Effector memory CD8-positive, alpha-beta T cell (primary cell): Measurements from ENCODE around the gene PGGHG.

ENCODE experiments used
- ATAC-seq: fragments of 150-1000 bp; cut with Tn5 transposase; replicated peaks from 2 replicates; pipeline ENCODE4 v1.10.0; 2021; ENCODE audit warnings: mild to moderate bottlenecking, moderate library complexity
- DNase-seq, 3 experiments: peaks; one replicate each; pipeline ENCODE4 v3.0.0; 2021
- H3K27ac Mint-ChIP-seq, 2 donors: one replicate each; pipeline ENCODE4 v1.8.0; 2022; ENCODE audit warnings: mild to moderate bottlenecking in 2 of 2, mixed read lengths in 2 of 2, moderate library complexity in 2 of 2
- H3K27me3 Mint-ChIP-seq, 2 donors: one replicate each; pipeline ENCODE4 v1.8.0; 2022; ENCODE audit warnings: mixed read lengths in 2 of 2
- H3K36me3 Mint-ChIP-seq: one replicate; pipeline ENCODE4 v1.8.0; 2022; ENCODE audit warnings: mild to moderate bottlenecking, moderate library complexity, mixed read lengths; ENCODE audit not compliant: insufficient read depth
- H3K4me1 Mint-ChIP-seq, 2 donors: one replicate each; pipeline ENCODE4 v1.8.0; 2022; ENCODE audit warnings: low read depth in 2 of 2, mixed read lengths in 2 of 2
- H3K4me3 Mint-ChIP-seq, 2 donors: one replicate each; pipeline ENCODE4 v1.8.0; 2022; ENCODE audit warnings: mild to moderate bottlenecking in 2 of 2, mixed read lengths in 2 of 2, moderate library complexity in 2 of 2
- H3K9me3 Mint-ChIP-seq, 2 donors: one replicate each; pipeline ENCODE4 v1.8.0; 2022; ENCODE audit warnings: mixed read lengths in 2 of 2

PGGHG gene

GRCh38 chr11:272931-273198 is 16.1 kb upstream of the PGGHG start:
- H3K27ac Mint-ChIP-seq, result peak overlapping the region in 1 of 2 donors; percentile 65
- ATAC-seq, result no peak
- peaks cover 27 to 29% of the 10 kb centered on the region in 2 donors for H3K4me1 Mint-ChIP-seq
- DNase-seq, result no peak
- no peak overlapping the region for H3K4me3 Mint-ChIP-seq
- no peaks in the 10 kb centered on the region for H3K27me3 Mint-ChIP-seq
- H3K9me3 Mint-ChIP-seq, result no peaks in the 10 kb centered on the region
- H3K36me3 Mint-ChIP-seq, result peaks cover 21% of the 10 kb centered on the region

GRCh38 chr11:276219-276618 is 12.7 kb upstream of the PGGHG start:
- H3K4me1 Mint-ChIP-seq, result peaks cover 17 to 21% of the 10 kb centered on the region in 2 donors
- H3K36me3 Mint-ChIP-seq, result no peaks in the 10 kb centered on the region
- no peak for ATAC-seq
- no peak overlapping the region for H3K27ac Mint-ChIP-seq
- H3K4me3 Mint-ChIP-seq, result no peak overlapping the region
- H3K27me3 Mint-ChIP-seq, result peaks cover 0 to 6% of the 10 kb centered on the region in 2 donors
- no peaks in the 10 kb centered on the region for H3K9me3 Mint-ChIP-seq
- no peak for DNase-seq

GRCh38 chr11:278001-278951 is 10.7 kb upstream of the PGGHG start, which contains the start of gene NLRP6:
Gene NLRP6, plus strand, starts transcription at chr11:278407. Its CDS starts 163 bp downstream, at chr11:278570.
- ATAC-seq (no peak), DNase-seq (no peak)
- H3K27me3 Mint-ChIP-seq, result peaks cover 7 to 26% of the 10 kb centered on the region in 2 donors

GRCh38 chr11:279040-279965 is 9.6 kb upstream of the PGGHG start:
- Mint-ChIP-seq H3K27ac (peak overlapping the region; percentile 38 to 44), H3K27me3 (peaks cover 7 to 26% of the 10 kb centered on the region in 2 donors), H3K4me1 (peaks cover 35 to 37% of the 10 kb centered on the region in 2 donors), H3K36me3 (no peaks in the 10 kb centered on the region), H3K4me3 (peak overlapping the region; percentile 83 to 87), H3K9me3 (no peaks in the 10 kb centered on the region)
- peak; percentile 42 for ATAC-seq
- DNase-seq, result no peak

More at GRCh38 chr11:278001-278951, 10.7 kb upstream of the PGGHG start, which contains the start of gene NLRP6:
- Mint-ChIP-seq H3K27ac (peak within 1 kb of the TSS in 1 of 2 donors; percentile 38), H3K4me3 (peak within 1 kb of the TSS; percentile 83 to 87), H3K36me3 (no peaks in the 10 kb centered on the region), H3K4me1 (peaks cover 31 to 35% of the 10 kb centered on the region in 2 donors), H3K9me3 (no peaks in the 10 kb centered on the region)

- Mint-ChIP-seq H3K4me3 (peak overlapping the region; percentile 81 to 87), H3K4me1 (peaks cover 35 to 39% of the 10 kb centered on the region in 2 donors), H3K9me3 (no peaks in the 10 kb centered on the region), H3K27me3 (peaks cover 7 to 26% of the 10 kb centered on the region in 2 donors), H3K36me3 (no peaks in the 10 kb centered on the region), H3K27ac (peak overlapping the region in 1 of 2 donors; percentile 44)
- ATAC-seq, result peak; percentile 65
- DNase-seq, result no peak
Observed at GRCh38 chr11:279966-280705, 8.8 kb upstream of the PGGHG start.

GRCh38 chr11:280706-281485 is 8.0 kb upstream of the PGGHG start:
- peaks cover 7 to 26% of the 10 kb centered on the region in 2 donors for H3K27me3 Mint-ChIP-seq
- H3K4me1 Mint-ChIP-seq, result peaks cover 35 to 44% of the 10 kb centered on the region in 2 donors
- DNase-seq (no peak), ATAC-seq (peak; percentile 47)
- H3K27ac Mint-ChIP-seq, result peak overlapping the region in 1 of 2 donors; percentile 35
- H3K9me3 Mint-ChIP-seq, result no peaks in the 10 kb centered on the region
- peak overlapping the region; percentile 81 to 87 for H3K4me3 Mint-ChIP-seq
- H3K36me3 Mint-ChIP-seq, result no peaks in the 10 kb centered on the region

- ATAC-seq, result no peak
- peaks cover 7 to 26% of the 10 kb centered on the region in 2 donors for H3K27me3 Mint-ChIP-seq
- peak overlapping the region in 1 of 2 donors; percentile 39 for H3K27ac Mint-ChIP-seq
- H3K4me3 Mint-ChIP-seq, result peak overlapping the region; percentile 81 to 87
- H3K9me3 Mint-ChIP-seq, result no peaks in the 10 kb centered on the region
- DNase-seq, result no peak
- peaks cover 35 to 44% of the 10 kb centered on the region in 2 donors for H3K4me1 Mint-ChIP-seq
- peaks cover 4% of the 10 kb centered on the region for H3K36me3 Mint-ChIP-seq
Observed at GRCh38 chr11:281486-282161, 7.3 kb upstream of the PGGHG start.

- DNase-seq, result no peak
- Mint-ChIP-seq H3K27ac (peak overlapping the region in 1 of 2 donors; percentile 39), H3K4me1 (peaks cover 39 to 49% of the 10 kb centered on the region in 2 donors)
Observed at GRCh38 chr11:282171-282570, 6.8 kb upstream of the PGGHG start.

GRCh38 chr11:282630-283360 is 6.1 kb upstream of the PGGHG start:
- Mint-ChIP-seq H3K4me3 (peak overlapping the region; percentile 81 to 87), H3K9me3 (no peaks in the 10 kb centered on the region), H3K36me3 (peaks cover 16% of the 10 kb centered on the region), H3K4me1 (peaks cover 38 to 47% of the 10 kb centered on the region in 2 donors), H3K27ac (peak overlapping the region in 1 of 2 donors; percentile 39), H3K27me3 (peaks cover 7 to 26% of the 10 kb centered on the region in 2 donors)
- DNase-seq, result no peak
- no peak for ATAC-seq

More at GRCh38 chr11:282171-282570, 6.8 kb upstream of the PGGHG start:
- Mint-ChIP-seq H3K36me3 (peaks cover 10% of the 10 kb centered on the region), H3K4me3 (peak overlapping the region; percentile 81 to 87), H3K9me3 (no peaks in the 10 kb centered on the region), H3K27me3 (peaks cover 7 to 26% of the 10 kb centered on the region in 2 donors)
- no peak for ATAC-seq

- DNase-seq, result no peak
- Mint-ChIP-seq H3K4me1 (peaks cover 36 to 48% of the 10 kb centered on the region in 2 donors), H3K9me3 (no peaks in the 10 kb centered on the region), H3K36me3 (peaks cover 21% of the 10 kb centered on the region), H3K27ac (no peak overlapping the region), H3K4me3 (no peak overlapping the region), H3K27me3 (peaks cover 7 to 26% of the 10 kb centered on the region in 2 donors)
- ATAC-seq, result no peak
Observed at GRCh38 chr11:283405-284104, 5.4 kb upstream of the PGGHG start.
